ENCODE measurements around the gene TMEM179B.
A peak's percentile ranks its signal among the peaks of the same experiment; 100 is the strongest.

DNA sequence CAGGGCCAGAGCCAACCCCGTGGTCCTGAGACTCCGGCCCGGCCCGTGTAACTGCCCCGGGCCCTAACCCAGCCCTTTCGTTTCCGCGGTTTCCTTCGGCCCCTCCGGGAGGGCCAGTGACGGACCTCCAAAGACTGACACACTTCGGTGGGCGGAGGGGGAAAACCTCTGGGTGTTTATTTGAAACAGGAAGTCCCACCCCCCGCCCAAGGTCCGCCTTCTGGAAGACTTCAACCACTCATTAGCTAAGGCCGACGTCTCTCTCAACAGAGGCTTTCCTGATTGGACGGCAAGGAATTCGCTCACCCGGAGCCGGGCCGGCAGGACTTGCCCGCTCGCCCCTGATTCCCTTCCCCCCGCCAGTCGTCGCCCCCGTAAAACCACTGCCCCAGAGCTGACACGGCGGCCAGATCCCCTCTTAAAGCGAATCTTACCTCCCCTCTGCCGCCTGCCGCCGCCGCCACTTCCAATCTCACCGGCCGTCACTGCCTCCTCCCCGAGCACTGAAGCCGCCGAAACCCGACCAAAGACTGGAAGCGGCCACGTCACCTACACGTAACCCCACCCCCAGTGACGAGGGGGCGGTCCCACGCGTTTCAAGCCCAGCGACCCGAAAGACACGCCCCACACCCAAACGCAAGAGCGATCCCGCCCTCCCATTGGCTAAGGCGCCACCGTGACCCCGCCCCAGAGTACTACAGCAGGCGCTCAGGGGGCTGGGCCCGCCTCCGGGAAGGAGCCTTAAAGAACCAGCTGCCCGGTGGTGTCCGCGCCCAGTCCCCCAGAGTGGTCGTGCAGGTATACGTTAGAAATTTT, 44.5 kb downstream of the TMEM179B start, which contains the start of gene STX5:
- TF ChIP-seq EP300 (IDR thresholded peaks at IDR 0.05; ENCODE audit: borderline replicate concordance) = 0 out of 2 replicates have a peak, but pooled peaks have one; percentile 22
- TF ChIP-seq NFIC (IDR thresholded peaks at IDR 0.05) = no peak
- TF ChIP-seq YY1 (IDR thresholded peaks at IDR 0.05; ENCODE audit: low read depth) = no peak
- TF ChIP-seq RAD21 (IDR thresholded peaks at IDR 0.05; ENCODE audit: low read depth) = no peak
- TF ChIP-seq TCF12 (IDR thresholded peaks at IDR 0.05; ENCODE audit: low read depth) = no peak
- peak; percentile 91 for TF ChIP-seq CREB1 (IDR thresholded peaks at IDR 0.05; ENCODE audit: low read depth)
- TF ChIP-seq, protein P1, sequence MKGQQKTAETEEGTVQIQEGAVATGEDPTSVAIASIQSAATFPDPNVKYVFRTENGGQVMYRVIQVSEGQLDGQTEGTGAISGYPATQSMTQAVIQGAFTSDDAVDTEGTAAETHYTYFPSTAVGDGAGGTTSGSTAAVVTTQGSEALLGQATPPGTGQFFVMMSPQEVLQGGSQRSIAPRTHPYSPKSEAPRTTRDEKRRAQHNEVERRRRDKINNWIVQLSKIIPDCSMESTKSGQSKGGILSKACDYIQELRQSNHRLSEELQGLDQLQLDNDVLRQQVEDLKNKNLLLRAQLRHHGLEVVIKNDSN (IDR thresholded peaks at IDR 0.05) = peak; percentile 49; the same call in 1 of the 2 replicates
- TF ChIP-seq, protein P2, sequence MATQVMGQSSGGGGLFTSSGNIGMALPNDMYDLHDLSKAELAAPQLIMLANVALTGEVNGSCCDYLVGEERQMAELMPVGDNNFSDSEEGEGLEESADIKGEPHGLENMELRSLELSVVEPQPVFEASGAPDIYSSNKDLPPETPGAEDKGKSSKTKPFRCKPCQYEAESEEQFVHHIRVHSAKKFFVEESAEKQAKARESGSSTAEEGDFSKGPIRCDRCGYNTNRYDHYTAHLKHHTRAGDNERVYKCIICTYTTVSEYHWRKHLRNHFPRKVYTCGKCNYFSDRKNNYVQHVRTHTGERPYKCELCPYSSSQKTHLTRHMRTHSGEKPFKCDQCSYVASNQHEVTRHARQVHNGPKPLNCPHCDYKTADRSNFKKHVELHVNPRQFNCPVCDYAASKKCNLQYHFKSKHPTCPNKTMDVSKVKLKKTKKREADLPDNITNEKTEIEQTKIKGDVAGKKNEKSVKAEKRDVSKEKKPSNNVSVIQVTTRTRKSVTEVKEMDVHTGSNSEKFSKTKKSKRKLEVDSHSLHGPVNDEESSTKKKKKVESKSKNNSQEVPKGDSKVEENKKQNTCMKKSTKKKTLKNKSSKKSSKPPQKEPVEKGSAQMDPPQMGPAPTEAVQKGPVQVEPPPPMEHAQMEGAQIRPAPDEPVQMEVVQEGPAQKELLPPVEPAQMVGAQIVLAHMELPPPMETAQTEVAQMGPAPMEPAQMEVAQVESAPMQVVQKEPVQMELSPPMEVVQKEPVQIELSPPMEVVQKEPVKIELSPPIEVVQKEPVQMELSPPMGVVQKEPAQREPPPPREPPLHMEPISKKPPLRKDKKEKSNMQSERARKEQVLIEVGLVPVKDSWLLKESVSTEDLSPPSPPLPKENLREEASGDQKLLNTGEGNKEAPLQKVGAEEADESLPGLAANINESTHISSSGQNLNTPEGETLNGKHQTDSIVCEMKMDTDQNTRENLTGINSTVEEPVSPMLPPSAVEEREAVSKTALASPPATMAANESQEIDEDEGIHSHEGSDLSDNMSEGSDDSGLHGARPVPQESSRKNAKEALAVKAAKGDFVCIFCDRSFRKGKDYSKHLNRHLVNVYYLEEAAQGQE (IDR thresholded peaks at IDR 0.05; ENCODE audit: low read depth) = no peak
- TF ChIP-seq CEBPB (IDR thresholded peaks at IDR 0.05) = no peak

All from Ishikawa (cell line).